Omental fat pad (tissue), 4 donors: ENCODE results near the gene DTWD1. TPM values are rescaled to one million over a fixed set of nuclear protein-coding genes. Genes with fewer than 3 reads are reported as not detected.
"Not testable (repeated sequence)": the region's sequence is repeated elsewhere in the genome, so short reads cannot be mapped to it uniquely, and the experiment has no call there.

ENCODE experiments used
- ATAC-seq: fragments of 150-250 bp; one replicate; pipeline ENCODE4 v1.9.1; 2016; ENCODE audit warnings: mild to moderate bottlenecking, moderate library complexity; ENCODE audit not compliant: low FRiP score
- DNase-seq: peaks from one replicate; pipeline ENCODE4 v3.0.0-alpha.2; 2019; ENCODE audit warnings: low spot score
- CTCF ChIP-seq, 3 donors: fragments of 450-650 bp; IDR thresholded peaks; one replicate each; pipeline ENCODE4 v1.5.1; 2016 to 2017; ENCODE audit warnings: antibody characterized with exemption in 3 of 3, mild to moderate bottlenecking in 3 of 3, moderate library complexity in 2 of 3
- total RNA-seq, 4 donors: library from RNA; depleted of rRNA; stranded (reverse); fragments of >200 nt; gene quantifications; one replicate each; pipeline ENCODE4 v1.1.0, GENCODE V29; 2016

Gene DTWD1
- total RNA-seq, 4 donors from 2014 or later: 10.6 to 34.8 (median 17.7) TPM

GRCh38 chr15:49664716-49665115, 43.9 kb downstream of the DTWD1 start:
- no peak for TF ChIP-seq CTCF (IDR thresholded peaks at IDR 0.05)
- ATAC-seq: no peak
- no peak for DNase-seq

- not testable (repeated sequence) for ATAC-seq, DNase-seq
Measured at GRCh38 chr15:49666486-49666885, 45.6 kb downstream of the DTWD1 start.

- TF ChIP-seq CTCF (IDR thresholded peaks at IDR 0.05): no peak
- ATAC-seq (no peak), DNase-seq (no peak)
Measured at GRCh38 chr15:49669288-49669687, 48.4 kb downstream of the DTWD1 start.

GRCh38 chr15:49673861-49674260, 53.0 kb downstream of the DTWD1 start:
- no peak for TF ChIP-seq CTCF (IDR thresholded peaks at IDR 0.05)
- ATAC-seq: no peak
- DNase-seq: no peak

GRCh38 chr15:49674370-49674769, 53.5 kb downstream of the DTWD1 start:
- ATAC-seq: no peak
- no peak for TF ChIP-seq CTCF (IDR thresholded peaks at IDR 0.05)
- no peak for DNase-seq

- no peak for ATAC-seq
- no peak for DNase-seq
- TF ChIP-seq CTCF (IDR thresholded peaks at IDR 0.05): no peak
Measured at GRCh38 chr15:49675041-49675440, 54.2 kb downstream of the DTWD1 start.

GRCh38 chr15:49678655-49679054, 57.8 kb downstream of the DTWD1 start:
- no peak for TF ChIP-seq CTCF (IDR thresholded peaks at IDR 0.05)
- DNase-seq (no peak), ATAC-seq (no peak)

GRCh38 chr15:49686599-49686998, 65.8 kb downstream of the DTWD1 start:
- no peak for DNase-seq
- ATAC-seq: no peak
- TF ChIP-seq CTCF (IDR thresholded peaks at IDR 0.05): no peak
